AML-193 (cell line): ENCODE results near the gene TCAF1.
"Not testable (repeated sequence)": the region's sequence is repeated elsewhere in the genome, so short reads cannot be mapped to it uniquely, and the experiment has no call there.

ENCODE experiments used
- DNase-seq, 2 experiments: peaks; one replicate each; lab custom pipeline; 2025; lab: John Stamatoyannopoulos, UW

The TCAF1 gene

DNA sequence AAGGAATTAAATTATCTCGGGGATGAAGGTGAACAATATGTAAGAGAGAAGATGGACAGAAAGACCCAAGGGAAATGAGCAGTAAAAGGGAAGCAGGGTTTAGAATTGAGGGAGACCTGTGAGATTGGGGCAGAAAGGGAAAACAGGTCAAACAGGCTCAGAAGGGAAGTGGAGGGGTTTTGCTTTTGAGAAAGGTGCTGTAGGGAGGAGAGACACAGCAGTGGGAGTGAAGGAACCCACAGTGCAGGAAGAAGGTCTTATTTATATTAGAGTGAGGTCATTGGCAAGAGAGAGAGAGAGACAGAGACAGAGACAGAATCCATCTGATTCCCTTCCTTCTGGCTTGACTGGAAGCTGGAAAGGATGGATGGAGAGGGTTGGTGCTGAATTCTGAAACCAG lies 3.5 kb upstream of the TCAF1 start:
- DNase-seq: no peak

DNA sequence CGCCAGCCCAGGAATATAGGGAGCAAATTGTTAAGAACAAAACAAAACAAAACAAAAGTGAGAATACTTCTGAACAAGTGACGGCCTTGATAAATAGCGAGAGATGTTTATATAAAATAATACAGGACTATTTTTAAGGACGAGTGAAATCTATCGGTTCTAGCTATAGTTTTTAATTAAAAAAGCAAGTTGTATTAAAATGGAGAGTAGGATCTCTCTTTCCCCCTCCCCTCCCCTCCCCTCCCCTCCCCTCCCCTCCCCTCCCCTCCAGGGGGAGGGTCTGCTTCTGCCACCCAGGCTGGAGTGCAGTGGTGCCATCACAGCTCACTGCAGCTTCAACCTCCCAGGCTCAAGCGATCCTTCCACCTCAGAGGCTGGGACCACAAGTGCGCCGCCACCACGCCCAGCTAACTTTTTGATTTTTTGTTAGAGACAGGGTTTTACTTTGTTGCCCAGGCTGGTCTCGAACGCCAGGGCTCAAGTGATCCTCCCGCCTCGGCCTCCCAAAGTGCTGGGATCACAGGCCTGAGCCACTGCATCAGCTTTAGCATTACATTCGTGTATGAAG lies 440 bp upstream of the TCAF1 start:
- no peak for DNase-seq

DNA sequence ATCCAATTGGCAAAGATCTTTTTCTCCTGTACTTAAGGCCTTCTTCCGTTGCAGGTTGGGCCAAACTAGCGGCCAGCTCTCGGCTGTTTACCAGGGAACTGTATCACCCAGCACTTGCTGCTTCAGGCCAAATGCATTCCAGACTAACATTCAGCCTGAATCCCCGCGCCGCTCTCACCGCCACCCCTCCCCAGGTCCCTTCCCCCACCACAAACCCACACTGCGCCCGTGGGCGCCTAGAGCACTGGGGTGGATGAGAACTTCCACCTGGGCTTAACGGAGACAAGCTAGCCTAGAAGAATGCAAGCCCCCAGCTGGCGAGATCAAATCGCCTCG lies 676 bp downstream of the TCAF1 start:
- no peak for DNase-seq

DNA sequence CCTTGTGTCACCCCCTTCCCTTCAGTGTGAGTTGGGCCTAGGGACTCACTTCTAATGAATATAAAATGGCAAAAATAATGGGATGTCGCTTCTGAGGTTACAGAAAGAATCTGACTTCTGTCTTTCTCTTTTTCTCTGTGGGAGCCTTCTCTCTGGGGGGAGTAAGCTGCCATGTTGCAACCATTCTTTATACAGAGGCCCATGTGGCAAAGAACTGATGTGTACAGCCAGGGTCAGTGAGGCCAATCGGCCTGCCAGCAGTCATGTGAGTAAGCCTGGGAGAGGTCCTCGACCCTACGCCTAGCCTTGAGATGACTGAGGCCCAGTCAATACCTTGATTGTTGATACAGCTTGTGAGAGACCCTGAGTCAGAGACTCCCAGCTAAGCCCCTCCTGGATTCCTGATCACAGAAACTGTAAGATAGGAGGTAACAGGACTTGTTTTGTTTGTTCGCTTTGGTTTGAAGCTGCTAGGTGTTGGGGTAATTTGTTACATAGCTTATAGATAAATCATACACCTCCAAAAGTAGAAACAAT lies 1.7 kb downstream of the TCAF1 start:
- DNase-seq: no peak

DNA sequence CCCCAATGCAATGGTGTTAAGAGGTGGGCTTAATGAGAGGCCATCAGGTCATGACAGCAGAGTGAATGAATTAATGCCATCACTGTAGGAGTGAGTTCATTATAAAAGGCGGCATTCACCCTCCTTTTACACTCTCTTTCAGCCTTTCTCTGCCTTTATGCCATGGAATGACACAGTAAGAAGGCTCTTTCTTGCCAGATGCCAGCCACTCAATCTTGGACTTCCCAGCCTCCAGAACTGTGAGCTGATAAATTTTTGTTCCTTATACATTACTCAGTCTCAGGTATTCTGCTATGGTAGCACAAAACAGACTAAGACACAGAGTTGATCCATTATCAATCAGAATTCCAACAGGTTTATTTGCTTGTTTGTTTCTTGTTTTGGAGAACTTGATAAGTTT lies 3.2 kb downstream of the TCAF1 start:
- DNase-seq: no peak

DNA sequence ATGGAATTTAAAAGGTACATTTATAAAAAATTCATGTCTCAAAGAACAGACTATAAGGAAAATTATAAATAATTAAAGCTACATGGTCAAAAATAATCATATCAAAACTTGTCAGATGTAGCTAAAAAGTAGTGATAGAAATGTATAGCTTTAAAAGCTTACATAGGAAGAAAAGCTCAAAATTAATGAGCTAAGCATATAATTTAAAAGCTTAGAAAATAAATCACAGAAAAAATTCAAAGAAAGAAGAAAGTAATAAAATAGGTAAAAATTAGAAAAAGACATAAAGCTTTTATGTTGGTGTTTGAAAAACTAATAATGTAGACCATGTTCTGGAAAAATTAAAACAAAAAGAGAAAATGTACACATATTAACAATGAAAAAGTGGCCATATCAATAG lies 5.3 kb downstream of the TCAF1 start:
- no peak for DNase-seq

DNA sequence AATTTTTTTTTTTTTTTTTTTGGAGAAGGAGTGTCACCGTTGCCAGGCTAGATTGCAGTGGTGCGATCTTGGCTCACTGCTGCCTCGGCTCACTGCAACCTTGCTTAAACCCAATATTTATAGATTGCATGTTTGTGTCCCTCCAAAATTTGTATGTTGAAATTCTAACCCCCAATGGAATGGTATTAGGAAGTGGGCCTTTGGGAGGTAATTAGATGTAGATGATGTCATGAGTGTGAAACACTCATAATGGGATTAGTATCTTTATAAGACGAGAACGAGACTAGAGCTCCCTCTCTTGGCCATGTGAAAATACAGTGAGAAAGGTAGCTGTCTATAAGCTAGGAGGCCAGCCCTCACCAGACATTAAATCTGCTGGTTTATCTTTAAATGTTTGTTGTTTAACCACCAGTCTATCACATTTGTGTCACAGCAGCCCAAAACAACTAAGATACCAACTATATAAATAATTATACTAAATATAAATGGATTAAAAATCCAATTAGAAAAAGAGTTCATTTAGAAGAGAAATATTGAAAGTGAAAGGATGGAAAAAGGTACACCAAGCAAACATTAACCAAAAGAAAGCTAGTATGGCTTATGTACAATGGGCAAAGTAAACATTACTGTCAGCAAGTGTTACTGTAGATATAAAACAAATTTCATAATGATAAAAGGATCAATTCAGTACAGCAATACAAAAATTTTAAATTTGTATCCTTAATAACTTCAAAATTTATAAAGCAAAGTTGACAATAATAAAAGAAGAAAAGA lies 9.3 kb downstream of the TCAF1 start:
- peak; percentile 66 to 76 for DNase-seq

DNA sequence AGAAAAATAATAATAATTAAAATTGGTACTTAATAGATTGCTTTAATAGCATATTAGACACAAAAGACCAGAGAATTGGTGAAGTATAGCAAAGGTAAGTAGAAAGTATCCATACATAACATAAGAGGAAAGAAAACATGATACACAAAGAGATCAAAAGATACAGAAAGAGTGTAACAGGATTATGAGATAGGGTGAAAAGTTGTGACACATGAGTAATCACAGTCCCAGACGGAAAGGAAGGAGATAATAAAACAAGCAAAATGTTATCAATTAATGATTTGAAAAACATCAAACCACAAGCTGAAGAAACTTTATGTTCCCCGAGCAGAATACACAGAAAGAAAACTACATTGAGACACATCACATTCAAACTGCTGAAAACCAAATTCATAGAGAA lies 10.5 kb downstream of the TCAF1 start:
- DNase-seq: no peak

DNA sequence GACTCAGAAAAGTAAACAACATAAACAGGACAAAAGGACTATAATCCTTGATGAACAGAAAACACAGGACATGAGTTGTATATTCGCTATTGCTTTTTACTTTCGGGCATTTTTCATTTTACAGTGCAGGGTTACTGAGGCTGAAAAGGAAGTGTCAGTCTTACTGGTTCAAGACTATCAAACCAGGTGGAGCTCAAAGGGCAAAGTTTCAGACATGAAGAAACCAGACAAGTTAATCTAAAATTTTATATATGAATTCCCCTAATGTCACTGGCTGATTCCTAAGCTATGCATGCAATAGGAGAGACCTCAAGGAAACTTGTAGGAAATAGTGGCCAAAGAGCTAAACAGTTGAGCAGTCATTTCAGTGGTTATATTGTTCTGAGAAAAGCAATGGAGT lies 11.4 kb downstream of the TCAF1 start:
- no peak for DNase-seq

DNA sequence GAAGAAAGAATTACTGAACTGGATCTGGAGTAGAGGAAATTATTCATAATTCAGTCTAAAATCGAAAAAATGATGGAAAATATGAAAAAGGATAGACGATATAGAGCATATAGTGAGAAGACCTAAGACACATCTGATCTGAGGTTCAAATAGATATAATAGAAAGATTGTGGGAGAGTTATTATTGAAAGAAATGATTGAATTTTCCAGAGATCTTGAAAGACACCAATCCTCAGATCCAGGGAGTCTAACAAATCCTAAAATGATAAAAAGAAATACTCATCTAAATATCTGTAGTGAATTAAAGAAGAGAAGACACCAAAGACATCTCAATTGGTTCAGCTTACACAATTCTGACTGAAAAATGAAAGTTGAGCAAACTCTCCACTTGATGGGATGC lies 12.9 kb downstream of the TCAF1 start:
- DNase-seq: no peak

DNA sequence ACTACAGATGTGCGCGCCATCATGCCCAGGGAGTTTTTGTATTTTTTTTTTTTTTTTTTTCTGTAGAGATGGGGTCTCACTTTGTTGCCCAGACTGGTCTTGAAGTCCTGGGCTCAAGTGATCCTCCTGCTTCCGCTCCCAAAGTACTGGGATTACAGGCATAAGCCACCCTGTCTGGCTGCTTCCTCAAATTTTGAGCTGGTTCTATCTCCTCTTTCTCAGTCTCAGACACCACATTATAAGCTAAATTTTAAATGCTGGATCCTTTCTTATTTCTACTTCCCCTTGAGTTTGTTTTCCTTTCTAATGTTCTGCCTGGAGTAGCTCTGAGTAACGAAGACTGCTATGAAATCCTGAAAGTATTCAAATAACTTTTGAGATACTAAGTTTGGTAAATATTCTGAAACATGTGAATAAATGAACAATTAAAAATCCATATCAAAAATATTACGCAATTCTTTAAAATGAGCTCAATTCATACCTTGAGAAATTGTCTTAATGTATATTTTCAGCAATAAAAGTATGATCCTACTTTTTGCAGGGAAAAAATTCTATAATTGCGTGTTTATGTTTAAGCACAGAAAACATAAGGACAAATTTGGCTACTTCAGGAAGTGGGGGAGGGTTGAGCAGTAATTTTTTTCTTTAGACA lies 15.0 kb downstream of the TCAF1 start:
- no peak for DNase-seq

DNA sequence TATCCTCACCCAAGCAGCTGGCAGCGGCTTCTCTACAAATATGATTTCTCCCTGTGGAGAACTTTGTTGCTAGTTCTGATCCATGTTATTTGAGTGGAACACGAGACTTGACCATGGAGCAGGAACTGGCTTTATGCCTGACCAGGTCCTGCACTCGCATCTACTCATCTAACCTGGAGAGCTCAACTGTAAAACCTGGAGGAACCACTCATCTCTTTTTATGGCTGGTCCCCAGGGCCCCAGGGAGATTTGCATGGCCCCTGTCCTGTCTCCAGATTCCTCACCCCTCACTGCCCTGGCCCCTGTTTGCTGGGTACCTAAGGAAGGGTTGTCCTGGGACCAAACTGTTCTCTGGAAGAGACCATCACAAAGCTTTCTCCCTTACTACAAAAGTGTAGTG lies 16.0 kb downstream of the TCAF1 start:
- no peak for DNase-seq

DNA sequence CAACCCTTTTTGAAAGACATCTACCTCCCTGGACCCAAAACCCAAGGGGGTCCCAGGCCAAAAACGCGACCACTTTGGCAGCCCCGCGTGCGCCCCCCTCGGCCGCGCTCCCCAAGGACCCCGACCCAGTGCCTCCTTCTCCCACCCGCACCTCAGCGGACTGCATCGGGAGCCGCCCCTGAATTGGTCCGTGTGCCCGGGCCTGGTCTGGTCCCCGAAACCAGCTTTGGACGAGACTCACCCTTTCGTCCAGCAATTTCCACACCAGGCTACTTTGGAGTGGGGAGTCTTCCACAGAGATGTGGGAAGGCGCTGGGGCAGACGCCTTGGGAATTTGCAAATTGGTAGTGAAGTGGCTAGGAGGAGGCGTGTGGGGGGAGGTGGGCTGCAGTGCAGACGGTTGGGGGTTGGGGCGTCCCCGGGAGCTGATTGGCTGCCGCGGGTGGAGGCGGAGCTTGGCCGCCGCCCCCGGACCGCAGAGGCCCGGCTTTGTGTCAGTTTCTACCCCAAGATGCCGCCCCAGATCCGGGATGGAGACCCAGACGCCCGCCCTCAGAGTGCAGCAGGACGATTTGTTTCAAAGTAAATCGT lies 16.9 kb downstream of the TCAF1 start:
- DNase-seq: no peak

DNA sequence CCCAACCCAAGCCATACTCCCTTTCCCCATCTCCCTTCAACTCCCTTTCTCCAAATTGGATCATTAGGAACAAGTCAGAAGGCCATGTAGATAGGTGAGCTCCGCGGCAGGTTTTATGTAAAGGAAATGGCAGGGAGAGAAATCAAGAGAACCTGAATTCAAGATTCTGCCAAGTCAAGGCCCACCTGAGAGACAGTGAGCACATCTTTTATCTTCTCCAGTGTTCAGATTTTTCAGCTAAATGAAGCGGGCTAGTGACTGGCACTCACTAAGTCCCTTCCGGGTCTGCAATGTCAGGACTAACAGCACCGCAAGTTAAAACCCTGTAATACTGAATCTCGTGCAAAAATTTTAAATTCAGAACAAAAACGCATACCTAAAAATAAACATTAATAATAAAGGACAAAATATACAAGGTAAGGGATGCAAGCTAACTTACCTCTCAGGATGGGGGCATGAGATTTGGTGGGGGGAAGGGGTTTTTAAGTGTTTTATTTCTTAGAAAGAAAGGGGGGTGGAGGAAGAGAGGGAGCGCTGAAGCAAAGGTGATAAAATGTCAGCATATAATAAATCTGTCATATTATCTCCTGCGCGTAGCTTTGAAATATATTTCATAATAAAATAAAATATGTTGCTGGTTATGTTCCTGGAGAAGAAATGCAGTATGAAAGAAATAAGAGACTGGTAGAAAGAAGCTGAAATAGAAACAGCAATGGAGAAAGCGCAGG lies 17.6 kb downstream of the TCAF1 start:
- no peak for DNase-seq

DNA sequence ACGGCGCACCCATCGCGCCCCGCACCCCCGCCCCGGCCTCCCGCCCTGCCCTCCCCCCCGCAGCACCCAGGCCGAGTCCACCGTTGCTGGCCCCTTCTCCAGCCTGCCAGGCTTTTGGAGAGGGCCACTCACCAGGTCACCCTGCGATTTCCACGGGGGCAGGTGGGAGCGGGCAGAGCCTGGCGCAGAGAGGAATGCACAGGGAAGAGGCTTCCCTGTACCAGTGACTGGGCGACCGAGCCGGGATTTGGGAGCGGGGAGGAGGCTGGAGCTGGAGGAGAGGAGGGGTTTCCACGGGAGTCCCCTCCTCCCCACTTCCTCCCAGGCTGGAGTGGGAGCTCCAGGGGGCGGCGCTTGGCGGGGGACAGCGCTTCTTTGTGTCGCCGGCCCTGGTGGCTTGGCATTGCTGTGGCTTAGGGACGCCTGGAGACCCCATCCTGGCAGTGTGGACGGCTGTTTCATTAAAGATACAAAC lies 19.3 kb downstream of the TCAF1 start:
- DNase-seq: no peak

DNA sequence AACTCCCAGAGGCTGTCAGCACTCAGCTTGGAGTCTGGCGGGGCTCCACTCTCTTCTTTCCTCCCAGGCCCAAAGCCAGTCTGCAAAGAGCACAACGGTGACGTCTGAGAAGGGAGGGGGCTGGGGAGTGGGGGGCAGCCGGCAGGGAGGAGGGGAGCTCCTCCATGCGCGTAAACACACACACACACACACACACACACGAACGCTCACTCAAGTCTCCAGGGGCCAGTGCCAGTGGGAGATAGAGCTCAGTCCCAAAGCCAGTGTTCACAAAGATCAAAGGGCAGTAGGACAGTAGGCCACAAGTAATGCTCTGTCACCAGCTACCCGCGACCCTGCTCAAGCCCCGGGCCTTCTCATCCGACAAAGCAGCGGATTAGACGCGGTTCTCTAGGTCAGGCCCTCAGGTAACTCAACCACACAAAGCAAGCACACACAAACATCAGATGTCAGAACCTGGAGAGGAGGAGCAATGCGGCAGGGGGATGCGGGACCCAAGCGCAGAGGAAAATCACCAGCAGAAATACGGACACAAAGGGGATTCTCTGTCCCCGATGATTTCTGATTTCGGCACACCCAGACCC lies 19.9 kb downstream of the TCAF1 start:
- no peak for DNase-seq

DNA sequence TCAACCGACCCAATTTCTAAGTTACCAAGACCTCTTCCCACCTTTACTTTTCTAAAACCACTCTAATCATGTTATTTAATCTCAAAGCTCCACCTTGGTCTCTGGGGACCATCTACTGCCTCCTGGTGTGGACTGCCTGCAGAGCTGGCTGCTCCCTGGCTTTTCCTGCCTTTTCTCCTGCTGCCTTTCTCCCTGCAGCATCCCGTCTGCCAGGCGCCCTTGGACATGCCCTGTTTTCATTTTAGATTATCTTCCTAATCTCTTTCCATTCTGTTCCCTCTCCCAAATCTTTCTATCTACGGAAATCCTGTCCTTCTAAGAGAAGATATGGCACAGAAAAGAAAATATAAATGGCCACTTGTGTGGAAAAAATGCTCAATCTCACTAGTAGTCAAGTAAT lies 23.1 kb downstream of the TCAF1 start:
- no peak for DNase-seq

DNA sequence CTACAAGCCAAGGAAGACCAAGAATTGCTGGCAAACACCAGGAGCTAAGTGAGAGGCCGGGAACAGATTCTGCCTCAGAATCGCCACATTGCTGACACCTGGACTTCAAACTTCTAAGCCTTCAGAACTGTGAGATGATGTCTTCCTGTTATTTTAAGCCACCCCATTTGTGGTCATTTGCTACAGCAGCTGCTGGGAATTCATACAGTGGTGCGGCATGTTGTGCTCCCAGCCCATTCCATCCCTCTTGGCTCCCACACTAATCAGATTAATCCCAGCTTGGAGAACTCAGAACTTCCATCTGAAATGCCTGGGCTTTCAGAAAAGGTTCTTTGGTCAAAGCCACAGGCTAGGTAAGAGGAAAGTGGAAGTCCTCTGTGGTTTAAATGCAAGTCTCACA lies 24.9 kb downstream of the TCAF1 start:
- no peak for DNase-seq

DNA sequence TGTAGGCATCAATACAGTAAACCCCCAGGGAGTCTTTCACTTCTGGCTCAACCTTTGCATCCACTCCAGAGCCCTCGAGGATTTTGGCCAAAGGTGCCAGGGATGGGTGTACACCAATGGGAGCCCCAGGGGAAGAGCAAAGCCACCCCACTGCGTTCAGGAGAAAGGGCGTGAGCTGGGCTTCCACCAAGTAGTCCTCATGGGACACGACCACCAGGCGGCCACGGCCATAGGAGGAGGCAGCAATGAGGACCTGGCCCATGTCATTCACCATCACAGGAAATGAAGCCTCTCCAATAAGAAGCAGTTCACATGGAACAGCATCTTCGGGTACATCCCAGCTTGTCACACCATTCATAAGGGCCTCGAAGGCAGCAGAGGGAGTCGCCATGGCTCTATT lies 25.8 kb downstream of the TCAF1 start:
- no peak for DNase-seq

DNA sequence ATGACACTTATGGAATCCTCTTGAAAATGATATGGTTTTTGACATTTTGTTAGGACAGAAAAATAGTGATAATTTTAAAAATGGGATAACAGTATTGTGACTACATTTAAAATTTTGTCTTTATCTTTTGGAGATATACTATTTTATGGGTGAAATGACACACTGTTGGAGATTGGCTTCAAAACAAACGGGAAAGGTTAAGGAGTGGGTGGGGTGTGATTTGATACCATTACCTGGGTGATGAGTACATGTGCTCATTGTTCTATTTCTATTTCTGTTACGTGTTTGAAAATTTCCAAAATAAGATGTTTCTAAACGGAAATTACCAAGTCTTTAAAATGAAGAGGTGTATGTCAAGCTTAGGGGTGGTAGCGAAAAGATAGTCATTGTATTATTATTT lies 28.7 kb downstream of the TCAF1 start:
- DNase-seq: not testable (repeated sequence)

DNA sequence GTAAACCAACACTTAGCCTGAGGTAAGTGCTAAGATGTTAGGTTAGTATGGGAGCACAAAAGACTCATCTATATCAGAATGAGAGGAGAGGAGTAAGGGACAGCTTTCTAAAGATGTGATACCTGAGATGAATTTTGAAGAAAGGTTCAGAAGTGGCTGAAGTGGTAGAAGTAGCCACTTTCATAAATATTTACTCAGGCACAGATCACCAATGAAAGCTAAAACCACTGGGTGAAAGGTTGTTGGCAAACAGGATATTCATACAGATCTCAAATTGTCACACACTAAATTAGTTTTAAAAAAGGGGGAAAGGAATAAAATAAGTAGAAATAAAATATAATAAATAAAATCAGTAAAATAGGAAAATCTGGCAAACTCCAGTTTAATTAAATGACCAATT lies 30.4 kb downstream of the TCAF1 start:
- DNase-seq: not testable (repeated sequence)

DNA sequence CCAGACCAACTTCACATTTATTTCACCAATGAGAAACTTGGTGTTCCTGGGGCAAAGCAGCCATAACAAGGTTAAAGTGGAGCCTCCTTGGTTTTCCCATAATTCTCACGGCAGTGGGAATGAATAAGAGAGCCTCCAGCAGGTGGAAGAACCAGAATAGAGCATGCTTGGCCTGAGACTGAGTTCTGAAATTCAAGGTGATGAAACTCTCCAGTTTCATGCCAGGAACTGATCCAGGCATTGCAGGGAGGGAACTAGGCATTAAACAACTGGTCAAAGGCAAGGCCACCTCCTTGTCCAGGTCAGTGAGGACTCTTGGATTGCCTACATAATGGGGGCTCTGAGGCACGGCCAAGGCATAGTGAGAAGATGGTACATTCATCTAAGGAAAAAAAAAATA lies 44.0 kb downstream of the TCAF1 start:
- DNase-seq: not testable (repeated sequence)
